Lower lobe of right lung (tissue), 2 donors: ENCODE results near the gene MIGA2. TPM values are rescaled to one million over a fixed set of nuclear protein-coding genes. Genes with fewer than 3 reads are reported as not detected.
"Not testable (repeated sequence)": the region's sequence is repeated elsewhere in the genome, so short reads cannot be mapped to it uniquely, and the experiment has no call there.

ENCODE experiments used
- ATAC-seq, 2 donors: fragments of 200-7000 bp; cut with Tn5 transposase; one replicate each; pipeline ENCODE4 v1.9.1; 2020 to 2022; ENCODE audit warnings: mild to moderate bottlenecking in 2 of 2, moderate library complexity in 2 of 2
- DNase-seq: peaks from one replicate; pipeline ENCODE4 v3.0.0-alpha.2; 2020
- H3K27ac ChIP-seq: fragments of 200-600 bp; one replicate; pipeline ENCODE4 v1.8.0; 2022
- H3K27me3 ChIP-seq: fragments of 200-600 bp; one replicate; pipeline ENCODE4 v1.8.0; 2022; ENCODE audit warnings: low read depth
- H3K36me3 ChIP-seq: fragments of 200-600 bp; one replicate; pipeline ENCODE4 v1.8.0; 2022; ENCODE audit warnings: mild to moderate bottlenecking
- H3K4me1 ChIP-seq: fragments of 200-600 bp; one replicate; pipeline ENCODE4 v1.8.0; 2022
- H3K4me3 ChIP-seq: fragments of 200-600 bp; one replicate; pipeline ENCODE4 v1.8.0; 2022; ENCODE audit warnings: mild to moderate bottlenecking
- H3K9me3 ChIP-seq: fragments of 200-600 bp; one replicate; pipeline ENCODE4 v1.8.0; 2022
- CTCF ChIP-seq: fragments of 200-600 bp; IDR thresholded peaks from one replicate; pipeline ENCODE4 v1.8.0; 2022; ENCODE audit warnings: antibody characterized with exemption, mild to moderate bottlenecking
- intact Hi-C: fragments of 100-400 bp; cut with DNase I; formaldehyde crosslinking; loops from one replicate; pipeline ENCODE4 v1.11.0; 2022
- total RNA-seq: library from RNA; stranded (reverse); fragmentation: NEBNext Ultra II Directional; extraction: Animal tissue kit (Norgen Biotek cat#: 25700); gene quantifications from one replicate; pipeline ENCODE4 v1.2.1, GENCODE V29; 2021
- donor health status: DM: no; HTN: yes; CAD: no; lungs with severe emphysema.

MIGA2 gene
- total RNA-seq, 1 donor from 2014 or later = 21.2 TPM

- Histone ChIP-seq H3K27me3 (no peaks in the 10 kb centered on the region), H3K27ac (no peak overlapping the region), H3K4me1 (no peaks in the 10 kb centered on the region), H3K36me3 (peaks cover 100% of the 10 kb centered on the region), H3K9me3 (no peaks in the 10 kb centered on the region), H3K4me3 (no peak overlapping the region)
- no peak for DNase-seq
- intact Hi-C loops = no loop called here
- ATAC-seq = no peak
- TF ChIP-seq CTCF = no peak
These were observed 38.0 kb upstream of the MIGA2 start for GRCh38 chr9:128998462-128998861.

- DNase-seq = no peak
- ATAC-seq = peak in 1 of 2 donors; percentile 7
- H3K36me3 ChIP-seq = peaks cover 99% of the 10 kb centered on the region
- no peak for TF ChIP-seq CTCF
- intact Hi-C loops = no loop called here
- H3K4me3 ChIP-seq = no peak overlapping the region
- no peaks in the 10 kb centered on the region for H3K27me3 ChIP-seq
- no peak overlapping the region for H3K27ac ChIP-seq
- H3K9me3 ChIP-seq = no peaks in the 10 kb centered on the region
- no peaks in the 10 kb centered on the region for H3K4me1 ChIP-seq
These were observed 36.7 kb upstream of the MIGA2 start for GRCh38 chr9:128999581-129000206.

GRCh38 chr9:129001504-129002325, 34.7 kb upstream of the MIGA2 start:
- TF ChIP-seq CTCF = no peak
- H3K4me1 ChIP-seq = peaks cover 3% of the 10 kb centered on the region
- intact Hi-C loops = no loop called here
- no peaks in the 10 kb centered on the region for H3K9me3 ChIP-seq
- peaks cover 99% of the 10 kb centered on the region for H3K36me3 ChIP-seq
- no peaks in the 10 kb centered on the region for H3K27me3 ChIP-seq
- H3K4me3 ChIP-seq = no peak overlapping the region
- H3K27ac ChIP-seq = no peak overlapping the region
- no peak for DNase-seq
- ATAC-seq = no peak

- Histone ChIP-seq H3K36me3 (peaks cover 99% of the 10 kb centered on the region), H3K27me3 (no peaks in the 10 kb centered on the region), H3K27ac (no peak overlapping the region), H3K4me1 (peaks cover 8% of the 10 kb centered on the region), H3K9me3 (no peaks in the 10 kb centered on the region), H3K4me3 (no peak overlapping the region)
- ATAC-seq = no peak
- intact Hi-C loops = no loop called here
- no peak for DNase-seq
- TF ChIP-seq CTCF = no peak
These were observed 33.4 kb upstream of the MIGA2 start for GRCh38 chr9:129002992-129003391.

GRCh38 chr9:129004173-129004572, 32.3 kb upstream of the MIGA2 start:
- DNase-seq, intact Hi-C loops, ATAC-seq: not testable (repeated sequence)

More at GRCh38 chr9:129004173-129004572, 32.3 kb upstream of the MIGA2 start:
- not testable (repeated sequence) for H3K27ac ChIP-seq, H3K9me3 ChIP-seq, H3K27me3 ChIP-seq, H3K4me1 ChIP-seq, H3K4me3 ChIP-seq
- H3K36me3 ChIP-seq = peaks cover 99% of the 10 kb centered on the region
